ENCODE results near the gene NTRK3.

- TF ChIP-seq POLR2A (IDR thresholded peaks at IDR 0.05) (no peak), CTCF (IDR thresholded peaks at IDR 0.05) (no peak)
Measured at GRCh38 chr15:88069561-88069960, 187.0 kb downstream of the NTRK3 start.
